Cortex of kidney (tissue), 1 donor: ENCODE data around the gene TBX4.

ENCODE experiments used
- DNase-seq: peaks from one replicate; lab custom pipeline; 2025; lab: John Stamatoyannopoulos, UW

TBX4 gene

DNA sequence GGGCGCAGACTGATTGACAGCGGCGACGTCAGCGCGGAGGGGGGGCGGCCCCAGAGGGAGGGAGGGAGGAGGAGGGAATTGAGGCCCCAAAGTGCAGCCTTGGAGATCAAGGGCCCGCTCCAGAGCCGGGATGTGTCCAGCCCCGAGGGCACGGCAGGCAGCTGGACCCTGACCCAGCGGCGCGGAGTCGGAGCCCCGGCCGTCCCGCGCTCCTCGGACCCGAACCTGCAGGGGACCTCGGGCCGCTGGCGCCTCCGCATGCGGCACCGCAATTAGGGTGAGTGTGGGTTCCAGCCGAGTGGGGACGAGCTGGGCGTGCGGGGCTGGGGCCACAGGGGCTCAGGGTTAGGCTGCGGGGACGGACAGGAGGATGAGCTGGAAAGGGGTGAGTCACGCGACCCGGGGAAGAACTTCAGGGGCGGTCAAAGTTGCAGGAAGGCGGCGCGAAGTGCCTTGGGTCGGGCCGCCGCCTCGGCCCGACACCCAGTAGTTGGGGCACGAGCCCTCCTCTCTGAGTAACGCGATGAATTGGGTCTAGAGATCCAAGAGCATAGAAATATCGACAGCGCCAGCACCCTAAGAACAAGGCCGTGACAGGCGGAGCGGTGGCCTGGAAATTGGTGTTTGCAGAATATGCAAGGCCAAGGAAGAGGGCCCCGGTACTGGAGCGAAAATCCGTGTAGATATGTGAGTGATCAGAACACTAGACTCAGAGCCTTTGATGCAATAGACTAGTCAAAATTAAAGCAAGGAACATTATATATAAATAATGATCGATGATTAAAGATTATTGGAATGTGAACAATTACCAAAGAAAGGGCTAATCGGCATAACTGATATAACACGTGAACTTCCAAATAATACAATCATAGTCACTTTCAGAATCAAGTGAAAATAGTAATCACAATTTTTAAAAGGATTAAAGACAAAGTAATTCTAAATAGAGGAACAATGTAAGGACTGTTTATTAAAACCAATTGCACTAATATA is at the start of gene TBX4:
Gene TBX4 (plus strand): TSS at position 122 of the 990 bp plus-strand sequence. CDS start 4,069 bp downstream, outside the sequence.
- DNase-seq = no peak

- DNase-seq = no peak
Measured at GRCh38 chr17:61402978-61403800, 49.0 kb upstream of the TBX4 start.

- no peak for DNase-seq
Measured at GRCh38 chr17:61403801-61404662, 48.2 kb upstream of the TBX4 start.

- DNase-seq = no peak
Measured at GRCh38 chr17:61404663-61404912, 47.6 kb upstream of the TBX4 start.

DNA sequence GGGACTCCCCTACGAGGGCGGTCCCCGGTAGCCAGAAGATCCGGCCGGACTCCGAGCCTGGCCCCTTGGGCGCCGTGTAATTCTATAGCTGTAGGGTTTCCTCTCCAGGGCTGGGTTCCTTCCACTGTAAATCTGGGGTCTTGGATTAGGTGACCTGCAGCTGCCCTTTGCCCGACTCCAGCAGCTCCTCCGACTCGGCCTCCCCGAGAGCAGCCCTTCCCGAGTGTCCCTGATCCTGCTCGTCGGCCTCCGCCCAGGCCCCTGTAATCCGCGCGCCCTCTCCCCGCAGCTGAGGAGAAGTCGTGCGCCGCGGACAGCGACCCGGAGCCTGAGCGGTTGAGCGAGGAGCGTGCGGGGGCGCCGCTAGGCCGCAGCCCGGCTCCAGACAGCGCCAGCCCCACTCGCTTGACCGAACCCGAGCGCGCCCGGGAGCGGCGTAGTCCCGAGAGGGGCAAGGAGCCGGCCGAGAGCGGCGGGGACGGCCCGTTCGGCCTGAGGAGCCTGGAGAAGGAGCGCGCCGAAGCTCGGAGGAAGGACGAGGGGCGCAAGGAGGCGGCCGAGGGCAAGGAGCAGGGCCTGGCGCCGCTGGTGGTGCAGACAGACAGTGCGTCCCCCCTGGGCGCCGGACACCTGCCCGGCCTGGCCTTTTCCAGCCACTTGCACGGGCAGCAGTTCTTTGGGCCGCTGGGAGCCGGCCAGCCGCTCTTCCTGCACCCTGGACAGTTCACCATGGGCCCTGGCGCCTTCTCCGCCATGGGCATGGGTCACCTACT is 47.1 kb upstream of the TBX4 start:
- no peak for DNase-seq

GRCh38 chr17:61405686-61406536 is 46.3 kb upstream of the TBX4 start:
- DNase-seq = no peak

DNA sequence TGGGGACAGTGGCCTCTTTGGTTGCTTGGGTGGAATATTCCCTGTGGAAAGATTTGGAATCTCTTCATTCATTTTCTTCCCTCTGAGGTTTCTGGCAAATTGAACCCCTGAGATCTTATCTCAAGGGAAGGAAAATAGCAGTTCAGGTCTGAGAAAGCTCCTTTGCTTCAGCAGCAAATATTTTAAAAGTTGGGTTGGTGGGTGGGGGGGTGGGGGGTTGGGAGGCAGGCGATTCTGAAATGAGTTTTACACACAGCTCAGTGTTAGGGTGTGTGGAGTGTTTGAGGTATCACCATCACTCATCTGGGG is 45.7 kb upstream of the TBX4 start:
- no peak for DNase-seq

GRCh38 chr17:61406971-61407911 is 45.0 kb upstream of the TBX4 start:
- no peak for DNase-seq

DNA sequence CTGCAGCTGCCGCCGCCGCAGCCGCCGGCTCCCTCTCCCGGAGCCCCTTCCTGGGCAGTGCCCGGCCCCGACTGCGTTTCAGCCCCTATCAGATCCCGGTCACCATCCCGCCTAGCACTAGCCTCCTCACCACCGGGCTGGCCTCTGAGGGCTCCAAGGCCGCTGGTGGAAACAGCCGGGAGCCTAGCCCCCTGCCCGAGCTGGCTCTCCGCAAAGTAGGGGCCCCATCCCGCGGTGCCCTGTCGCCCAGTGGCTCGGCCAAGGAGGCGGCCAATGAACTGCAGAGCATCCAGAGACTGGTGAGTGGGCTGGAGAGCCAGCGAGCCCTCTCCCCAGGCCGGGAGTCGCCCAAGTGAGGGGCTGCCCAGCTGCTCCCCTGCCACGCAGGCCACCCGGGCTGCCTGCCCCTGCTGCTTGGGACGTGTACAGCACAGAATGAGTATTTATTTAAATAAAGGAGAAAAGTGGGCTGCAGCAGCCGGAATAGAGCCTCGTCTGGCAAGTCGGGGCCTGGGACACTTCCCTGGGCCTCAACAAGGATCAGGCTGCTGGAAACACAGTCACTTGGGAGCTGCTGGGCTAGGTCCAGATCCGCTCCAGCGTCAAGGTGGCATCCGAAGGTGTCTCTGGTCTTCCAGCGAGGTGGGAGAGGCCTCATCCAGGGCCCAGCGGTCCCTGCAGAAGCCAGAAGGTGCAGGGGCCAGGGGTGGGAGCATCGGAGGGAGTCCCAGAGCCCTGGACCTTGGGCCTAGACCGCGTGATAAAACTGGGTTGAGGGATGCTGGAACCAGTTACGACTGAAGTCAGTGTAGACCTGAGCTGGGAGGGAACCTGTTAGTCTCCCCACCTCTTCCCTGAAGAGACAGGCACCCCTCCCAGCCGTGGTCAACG is 43.8 kb upstream of the TBX4 start:
- DNase-seq = no peak

GRCh38 chr17:61409301-61410112 is 42.7 kb upstream of the TBX4 start:
- DNase-seq = no peak

DNA sequence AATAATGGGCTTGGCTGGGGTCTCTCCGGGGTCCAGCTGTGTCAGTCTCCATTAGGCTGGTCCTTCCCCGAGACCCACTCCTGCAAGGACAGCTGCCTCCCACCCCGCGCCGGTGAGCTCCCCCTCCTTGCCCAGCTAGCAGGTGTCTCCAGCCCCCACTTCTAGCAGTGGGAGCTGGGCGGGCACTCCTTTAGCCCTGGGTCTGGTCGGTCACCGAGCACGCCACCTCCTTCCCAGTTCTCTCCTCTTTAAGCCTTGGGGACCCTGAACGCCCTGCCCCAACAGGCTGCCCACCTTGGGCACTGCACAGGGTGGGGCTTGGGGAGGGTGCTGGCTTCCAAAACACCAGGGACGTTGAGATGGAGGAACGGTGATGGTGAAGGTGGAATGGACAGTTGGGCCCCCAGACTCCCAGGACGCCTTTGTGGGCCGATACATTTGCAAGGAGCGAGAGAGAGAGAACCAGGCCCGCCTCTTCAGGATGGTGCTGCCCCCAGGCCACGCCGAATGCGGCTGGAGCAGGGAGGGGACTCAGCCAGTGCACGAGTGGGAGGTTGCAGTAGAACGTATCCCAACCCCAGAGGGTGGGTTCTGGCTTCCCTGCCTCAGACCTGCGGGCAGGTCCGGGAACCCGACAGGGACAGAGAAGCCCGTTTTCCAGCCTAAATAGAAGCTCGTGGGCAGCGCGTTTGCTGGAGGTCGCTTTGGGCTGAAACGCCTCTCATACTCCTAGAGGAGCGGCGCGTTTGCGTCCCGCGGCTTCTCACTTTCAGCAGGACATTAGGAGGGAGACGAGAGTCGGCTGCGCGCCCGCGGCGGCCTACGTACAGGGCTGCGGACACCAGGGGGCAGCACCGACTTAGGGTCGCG is 41.8 kb upstream of the TBX4 start:
- DNase-seq = no peak

GRCh38 chr17:61411011-61411260 is 41.3 kb upstream of the TBX4 start:
- DNase-seq = no peak

DNA sequence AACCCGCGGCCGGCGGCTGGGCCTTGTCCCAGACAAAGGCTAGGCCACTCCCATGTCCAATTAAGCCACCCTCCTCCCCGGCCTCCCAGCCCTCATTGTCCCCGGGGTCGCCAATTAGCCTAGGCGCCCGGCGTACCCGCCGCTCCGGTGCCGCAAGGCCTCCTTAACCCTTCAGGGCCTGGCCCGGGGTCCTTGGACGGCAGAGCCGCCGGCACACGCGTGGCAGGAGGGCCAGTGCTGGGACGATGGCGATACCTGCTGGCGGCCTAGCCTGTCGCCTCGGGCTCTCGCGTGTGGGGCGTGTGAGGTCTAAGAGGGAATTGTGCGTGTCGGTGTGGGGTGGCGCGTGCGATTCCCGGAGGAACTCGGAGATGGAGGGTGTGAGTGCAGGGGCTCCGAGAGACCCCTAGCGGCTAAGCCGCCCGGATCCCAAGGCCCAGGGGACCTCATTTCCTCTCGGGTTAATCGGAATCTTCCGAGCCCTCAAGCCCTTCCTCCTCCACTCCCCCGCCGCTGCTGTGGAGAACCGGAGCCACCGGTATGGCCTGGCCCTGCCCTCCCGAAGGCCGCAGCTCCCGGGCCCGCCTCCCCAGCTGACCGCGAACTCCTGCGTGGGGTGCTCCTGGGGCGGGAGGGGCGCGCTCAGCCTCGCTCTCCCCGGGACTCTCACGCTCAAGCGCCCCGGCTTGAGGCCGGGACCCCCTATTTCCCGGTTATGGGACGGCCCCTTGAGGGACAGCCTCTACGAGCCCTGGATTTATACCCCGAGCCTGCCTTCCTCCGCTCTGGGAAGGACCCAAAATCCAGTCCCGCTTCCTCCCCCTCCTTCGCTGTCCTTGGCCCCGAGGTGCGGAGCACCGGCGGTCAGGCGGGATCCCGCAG is 40.7 kb upstream of the TBX4 start:
- no peak for DNase-seq

DNA sequence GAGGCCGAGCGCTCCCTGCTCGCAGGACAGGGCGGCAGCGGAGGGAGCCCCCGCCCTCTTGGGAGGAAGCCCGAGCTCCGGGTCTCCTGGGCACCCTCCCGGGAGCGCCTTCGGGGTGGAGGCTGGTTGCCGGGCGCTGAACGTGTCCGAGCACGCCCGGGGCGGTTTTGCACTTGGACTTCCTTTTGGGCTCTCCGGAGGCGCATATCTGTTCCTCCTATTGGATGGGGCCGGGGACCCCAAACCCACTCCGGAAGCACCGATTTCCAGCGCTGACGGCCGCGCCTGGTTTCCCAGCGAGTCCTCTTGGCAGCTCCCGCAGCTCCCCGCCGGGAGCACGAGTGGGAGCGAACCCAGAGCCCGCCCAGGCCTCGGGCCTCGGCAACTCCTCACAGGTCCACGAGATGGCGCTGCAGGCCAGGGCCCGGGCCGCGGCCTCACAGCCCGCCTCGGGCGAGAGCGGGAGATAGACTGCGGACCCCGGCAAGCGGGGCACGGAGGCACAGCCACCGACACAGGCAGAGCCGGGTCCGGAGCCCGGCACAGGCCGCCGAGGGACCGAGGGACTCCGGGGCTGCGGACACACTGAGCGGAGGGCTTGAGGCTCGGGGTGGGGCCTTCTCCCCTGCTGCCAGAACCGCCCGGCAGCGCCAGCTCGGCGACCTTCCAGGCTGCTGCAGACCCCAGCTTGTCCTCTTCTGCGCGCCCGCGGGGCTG is 39.9 kb upstream of the TBX4 start:
- no peak for DNase-seq
